Measurements from ENCODE around the gene FKBP7.
"Not testable (repeated sequence)": the region's sequence is repeated elsewhere in the genome, so short reads cannot be mapped to it uniquely, and the experiment has no call there.

FKBP7 gene

GRCh38 chr2:178478439-178479274 is at the start of gene FKBP7:
Gene FKBP7 (minus strand): TSS chr2:178478600. CDS start chr2:178478499, 101 bp downstream.
- peak; percentile 83 for DNase-seq

- DNase-seq: no peak
Observed at GRCh38 chr2:178527592-178527991, 49.2 kb upstream of the FKBP7 start.

- no peak for DNase-seq
Observed at GRCh38 chr2:178526256-178526655, 47.9 kb upstream of the FKBP7 start.

- DNase-seq: not testable (repeated sequence)
Observed at GRCh38 chr2:178525460-178525859, 47.1 kb upstream of the FKBP7 start.

- not testable (repeated sequence) for DNase-seq
Observed at GRCh38 chr2:178525010-178525409, 46.6 kb upstream of the FKBP7 start.

- DNase-seq: no peak
Observed at GRCh38 chr2:178523596-178524134, 45.3 kb upstream of the FKBP7 start.

- DNase-seq: peak; percentile 86
Observed at GRCh38 chr2:178522950-178523595, 44.7 kb upstream of the FKBP7 start.

GRCh38 chr2:178521304-178522150 is 43.1 kb upstream of the FKBP7 start:
- no peak for DNase-seq

GRCh38 chr2:178517496-178517895 is 39.1 kb upstream of the FKBP7 start:
- no peak for DNase-seq

- no peak for DNase-seq
Observed at GRCh38 chr2:178514664-178515063, 36.3 kb upstream of the FKBP7 start.

GRCh38 chr2:178513876-178514275 is 35.5 kb upstream of the FKBP7 start:
- no peak for DNase-seq

- DNase-seq: no peak
Observed at GRCh38 chr2:178512484-178512883, 34.1 kb upstream of the FKBP7 start.

- no peak for DNase-seq
Observed at GRCh38 chr2:178510384-178510783, 32.0 kb upstream of the FKBP7 start.

GRCh38 chr2:178508646-178509045 is 30.2 kb upstream of the FKBP7 start:
- DNase-seq: no peak

- no peak for DNase-seq
Observed at GRCh38 chr2:178506949-178507348, 28.5 kb upstream of the FKBP7 start.

- no peak for DNase-seq
Observed at GRCh38 chr2:178506524-178506923, 28.1 kb upstream of the FKBP7 start.

GRCh38 chr2:178506101-178506500 is 27.7 kb upstream of the FKBP7 start:
- DNase-seq: no peak

- DNase-seq: no peak
Observed at GRCh38 chr2:178502751-178503150, 24.4 kb upstream of the FKBP7 start.

GRCh38 chr2:178499640-178500039 is 21.2 kb upstream of the FKBP7 start:
- DNase-seq: no peak

- DNase-seq: no peak
Observed at GRCh38 chr2:178498137-178498536, 19.7 kb upstream of the FKBP7 start.

- no peak for DNase-seq
Observed at GRCh38 chr2:178496049-178496448, 17.6 kb upstream of the FKBP7 start.

- no peak for DNase-seq
Observed at GRCh38 chr2:178491612-178492011, 13.2 kb upstream of the FKBP7 start.

- no peak for DNase-seq
Observed at GRCh38 chr2:178485356-178485755, 7.0 kb upstream of the FKBP7 start.
